Tongue (tissue), 2 donors: Measurements from ENCODE around the gene BIK. TPM values are rescaled to one million over a fixed set of nuclear protein-coding genes. Genes with fewer than 3 reads are reported as not detected.
"Not testable (repeated sequence)": the region's sequence is repeated elsewhere in the genome, so short reads cannot be mapped to it uniquely, and the experiment has no call there.

Experiments
- DNase-seq: peaks from one replicate; pipeline ENCODE4 v3.0.0-alpha.2; 2015
- total RNA-seq: library from RNA; depleted of rRNA; stranded (reverse); fragments of >200 nt; gene quantifications from one replicate; pipeline ENCODE4 v1.2.3, GENCODE V29; 2014

BIK gene
- total RNA-seq, 1 donor from 2014 or later, result 1.0 TPM

DNA sequence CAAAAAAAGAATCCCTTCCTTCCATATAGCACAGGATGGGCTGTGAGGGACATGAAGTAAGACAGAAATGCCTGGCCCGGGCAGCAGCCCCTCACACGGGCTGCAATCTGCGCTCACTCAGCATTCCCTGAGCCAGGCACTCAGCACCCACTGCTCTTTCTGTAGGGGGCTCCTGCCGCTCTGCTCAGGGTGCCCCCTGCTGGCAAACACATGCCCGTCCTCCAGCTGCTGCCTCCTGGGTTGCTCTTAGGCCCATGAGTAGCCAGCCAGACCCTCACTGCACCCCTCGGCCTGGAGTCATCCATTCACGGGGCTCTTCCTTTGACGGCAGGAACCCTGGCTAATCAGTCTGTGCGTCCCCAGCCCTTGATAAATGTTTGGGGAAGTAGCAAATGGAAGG lies 25.7 kb downstream of the BIK start:
- DNase-seq, result peak; percentile 48

DNA sequence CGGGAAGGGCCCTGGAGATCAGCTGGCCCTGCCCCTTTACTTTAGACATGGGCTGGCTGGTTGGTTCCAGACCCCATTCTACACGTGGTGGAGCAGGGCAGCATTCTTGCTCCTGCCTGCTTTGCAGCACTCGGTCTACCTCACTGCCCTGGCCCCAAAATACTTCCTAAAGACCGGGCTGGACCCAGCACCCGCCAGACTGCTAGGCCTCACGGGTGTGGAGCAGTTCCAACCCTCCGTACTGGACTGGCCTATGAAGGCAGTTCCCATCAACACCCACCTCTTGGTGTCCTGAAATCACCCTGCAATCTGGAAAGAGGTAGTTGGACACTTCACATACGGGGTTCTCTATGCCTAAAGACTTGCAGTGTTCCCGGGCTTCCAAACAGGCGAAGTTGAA lies 26.3 kb downstream of the BIK start:
- DNase-seq, result no peak

DNA sequence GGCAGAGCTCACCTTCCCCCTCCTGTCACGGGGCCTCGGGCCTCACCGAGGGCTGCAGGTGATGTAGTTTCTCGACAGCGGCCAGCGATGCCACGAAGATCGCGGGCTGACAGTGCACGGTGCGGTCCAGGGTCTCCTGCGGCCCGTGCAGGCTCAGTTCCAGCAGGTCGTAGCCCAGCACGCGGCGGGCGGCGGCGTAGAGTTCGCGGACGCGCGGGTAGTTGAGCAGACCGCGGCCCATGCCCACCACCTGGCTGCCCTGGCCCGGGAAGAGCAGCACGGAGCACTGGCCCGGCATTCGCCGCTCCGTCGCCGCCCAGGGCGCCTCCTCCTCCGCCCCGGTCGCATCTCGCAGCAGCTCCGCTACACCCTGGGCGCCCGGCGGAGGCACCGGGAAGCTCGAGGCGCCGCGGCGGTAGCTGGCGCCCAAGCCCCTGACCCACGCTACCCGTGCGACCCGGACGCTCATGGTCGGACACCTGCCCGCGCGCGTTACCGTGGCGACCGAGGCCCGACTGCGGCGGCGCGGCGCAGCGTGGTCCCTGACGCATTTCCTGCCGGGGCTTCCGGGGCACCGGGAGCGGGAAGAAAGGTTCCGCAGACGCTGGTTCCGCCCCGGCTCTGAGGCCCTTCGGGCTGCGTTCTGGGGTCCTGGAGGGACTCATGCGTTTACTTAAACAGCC lies 32.5 kb downstream of the BIK start, which contains the start of gene MCAT:
MCAT (minus strand) TSS at position 519 of the 683 bp plus-strand sequence; CDS start at position 469, 50 bp downstream.
- DNase-seq, result peak; percentile 92

DNA sequence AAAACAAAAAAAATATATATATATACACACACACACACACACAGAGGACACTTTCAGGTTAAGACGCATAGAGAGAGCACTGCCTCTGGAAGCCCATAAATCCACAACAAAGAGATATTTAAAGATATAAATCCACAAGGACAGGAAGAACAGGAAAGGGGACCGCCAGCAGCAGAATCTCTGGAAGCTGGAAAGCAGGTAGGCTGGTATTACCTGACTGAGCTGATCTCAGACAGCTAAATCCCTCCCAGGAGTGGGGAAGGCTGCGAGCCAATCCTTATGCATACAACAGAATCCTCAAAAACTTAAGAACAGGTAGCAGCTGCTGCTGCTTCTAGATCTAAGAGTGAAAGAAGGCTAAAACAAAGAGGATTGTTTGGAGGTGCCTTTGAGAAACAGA lies 34.4 kb downstream of the BIK start:
- DNase-seq, result peak; percentile 73

DNA sequence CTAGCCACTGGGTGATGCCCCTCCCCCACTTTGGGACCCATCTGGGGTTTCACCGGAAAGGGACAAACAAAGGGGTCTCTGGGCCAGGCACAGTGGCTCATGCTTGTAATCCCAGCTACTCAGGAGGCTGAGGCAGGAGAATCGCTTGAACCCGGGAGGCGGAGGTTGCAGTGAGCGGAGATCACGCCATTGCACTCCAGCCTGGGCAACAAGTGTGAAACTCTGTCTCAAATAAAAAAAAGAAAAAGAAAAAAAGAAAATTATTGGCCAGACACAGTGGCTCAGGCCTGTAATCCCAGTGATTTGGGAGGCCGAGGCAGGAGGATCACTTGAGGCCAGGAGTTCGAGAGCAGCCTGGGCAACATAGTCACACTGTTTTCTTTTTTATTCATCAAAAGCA lies 34.8 kb downstream of the BIK start:
- not testable (repeated sequence) for DNase-seq

DNA sequence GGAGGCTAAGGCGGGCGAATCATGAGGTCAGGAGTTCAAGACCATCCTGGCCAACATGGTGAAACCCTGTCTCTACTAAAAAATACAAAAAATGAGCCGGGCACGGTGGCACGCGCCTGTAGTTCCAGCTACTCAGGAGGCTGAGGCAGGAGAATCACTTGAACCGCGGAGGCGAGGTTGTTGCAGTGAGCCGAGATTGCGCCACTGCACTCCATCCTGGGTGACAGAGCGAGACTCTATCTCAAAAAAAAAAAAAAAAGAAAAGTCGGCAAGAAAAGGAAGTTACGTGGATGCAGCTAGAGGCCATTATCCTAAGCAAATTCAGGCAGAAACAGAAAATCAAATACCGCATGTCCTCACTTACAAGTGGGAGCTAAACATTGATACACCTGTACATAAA lies 35.8 kb downstream of the BIK start:
- not testable (repeated sequence) for DNase-seq

DNA sequence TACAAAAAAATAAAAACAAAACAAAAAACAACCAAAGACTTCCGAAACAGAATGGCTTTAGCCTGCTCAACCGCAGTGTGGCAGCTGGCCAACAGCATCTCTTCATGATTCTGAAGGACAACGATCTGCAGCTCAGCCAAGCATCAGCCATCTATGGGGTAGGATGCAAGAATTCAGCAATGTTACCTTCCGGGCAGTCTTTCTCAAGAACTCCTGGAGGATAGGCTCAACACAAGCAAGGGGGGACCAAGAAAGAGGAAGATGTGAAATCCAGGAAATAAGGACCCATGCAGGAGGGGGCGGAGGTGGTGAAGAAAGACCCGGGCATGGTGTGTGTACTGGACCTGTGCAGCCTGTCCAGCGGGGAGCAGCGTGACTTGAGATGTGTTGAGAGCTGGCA lies 37.3 kb downstream of the BIK start:
- no peak for DNase-seq

DNA sequence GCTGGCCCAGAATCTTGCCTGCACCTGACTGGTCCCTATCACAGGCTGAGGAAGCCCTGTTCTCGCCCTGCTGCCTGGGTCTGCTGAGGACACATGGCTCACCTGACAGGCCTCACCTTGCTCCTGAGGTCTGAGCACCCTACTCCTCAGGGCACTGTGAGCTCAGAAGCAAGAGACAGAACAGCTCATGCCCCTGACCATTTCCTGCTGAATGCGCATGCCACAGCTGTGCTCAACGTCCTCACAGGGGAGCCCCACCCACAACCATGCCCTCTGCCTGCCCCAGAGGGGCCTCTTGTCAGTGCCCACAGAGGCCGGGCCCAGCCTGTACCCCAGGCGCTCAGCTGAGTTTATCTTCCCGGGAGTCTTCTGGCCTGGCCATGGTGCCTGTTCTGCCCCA lies 38.0 kb downstream of the BIK start:
- DNase-seq, result no peak

DNA sequence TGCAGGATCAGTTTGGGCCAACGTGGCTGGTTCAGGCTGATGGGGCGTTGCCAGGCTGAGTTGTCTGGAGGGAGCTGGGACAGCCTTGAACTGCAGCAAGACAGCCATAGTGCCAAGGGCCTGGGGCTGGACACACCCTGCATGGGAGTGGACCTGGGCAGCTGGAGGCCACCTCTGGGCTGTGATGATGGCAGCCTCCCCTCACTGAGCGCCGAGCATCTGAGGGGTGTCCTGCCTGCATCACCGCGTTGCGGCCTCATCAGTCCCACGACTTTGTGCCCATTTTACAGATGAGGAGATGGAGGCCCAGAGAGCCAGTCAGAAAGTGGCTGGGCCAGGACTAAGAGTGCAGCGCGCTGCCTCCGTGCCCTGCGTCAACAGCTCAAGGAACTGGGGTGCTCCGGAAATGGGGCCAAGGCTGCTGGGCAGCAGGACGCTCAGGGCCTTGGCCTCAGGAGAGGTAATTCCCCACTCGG lies 40.2 kb downstream of the BIK start:
- DNase-seq, result no peak

DNA sequence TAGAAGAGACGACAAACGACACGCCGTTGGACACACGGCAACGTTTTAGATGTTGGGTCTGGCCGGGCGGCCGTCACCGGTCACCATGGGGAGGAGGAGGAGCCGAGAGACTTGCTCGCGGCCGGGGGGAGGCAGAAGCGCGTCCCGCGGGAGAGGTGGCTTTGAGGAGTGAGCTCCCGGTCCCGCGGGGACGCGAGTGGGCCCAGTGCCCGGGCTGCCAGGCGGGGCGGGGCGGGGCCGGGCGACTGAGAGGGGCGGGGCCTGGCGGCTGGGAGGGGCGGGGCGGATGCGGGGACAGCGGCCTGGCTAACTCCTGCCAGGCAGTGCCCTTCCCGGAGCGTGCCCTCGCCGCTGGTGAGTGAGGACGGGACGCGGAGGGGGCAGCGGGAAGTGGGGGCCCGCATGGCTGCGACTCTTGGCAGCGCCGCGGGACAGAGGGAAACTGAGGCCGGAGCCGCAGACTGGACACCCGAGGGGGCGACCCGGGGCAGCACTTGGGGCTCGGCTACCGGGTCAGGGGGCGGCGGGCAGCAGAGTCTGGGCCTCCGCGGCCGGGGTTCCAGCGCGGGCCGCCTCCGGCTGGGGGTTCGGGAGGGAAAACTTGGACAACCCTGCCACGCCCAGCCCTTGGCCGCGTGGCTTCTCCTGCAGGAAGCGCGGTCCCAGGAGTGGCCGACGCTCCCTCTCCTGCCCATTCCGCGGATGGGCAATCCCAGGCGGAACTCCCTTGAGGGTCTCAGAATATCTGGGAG lies 40.9 kb downstream of the BIK start, which contains the start of gene TSPO:
TSPO (plus strand) TSS at position 309 of the 752 bp plus-strand sequence. CDS start 7,680 bp downstream, outside the sequence.
- peak; percentile 72 for DNase-seq

DNA sequence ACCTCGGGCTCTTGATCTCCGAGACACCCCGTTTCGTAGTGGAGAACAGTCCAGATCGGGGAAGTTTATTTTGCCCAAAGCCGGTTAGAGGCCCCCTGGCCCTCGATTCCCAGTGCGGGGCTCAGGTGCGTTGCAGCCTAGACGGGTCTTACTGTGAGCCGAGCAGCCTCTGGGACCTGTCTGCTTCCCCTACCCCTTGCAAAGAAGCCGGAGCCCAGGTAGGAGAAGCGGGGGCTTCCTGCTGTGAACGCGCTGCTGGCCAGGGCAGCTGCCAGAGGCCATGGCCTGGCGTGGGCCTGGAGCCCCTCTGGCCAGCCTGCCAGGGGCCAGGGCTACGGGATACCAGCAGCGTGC lies 41.4 kb downstream of the BIK start:
- DNase-seq, result no peak

DNA sequence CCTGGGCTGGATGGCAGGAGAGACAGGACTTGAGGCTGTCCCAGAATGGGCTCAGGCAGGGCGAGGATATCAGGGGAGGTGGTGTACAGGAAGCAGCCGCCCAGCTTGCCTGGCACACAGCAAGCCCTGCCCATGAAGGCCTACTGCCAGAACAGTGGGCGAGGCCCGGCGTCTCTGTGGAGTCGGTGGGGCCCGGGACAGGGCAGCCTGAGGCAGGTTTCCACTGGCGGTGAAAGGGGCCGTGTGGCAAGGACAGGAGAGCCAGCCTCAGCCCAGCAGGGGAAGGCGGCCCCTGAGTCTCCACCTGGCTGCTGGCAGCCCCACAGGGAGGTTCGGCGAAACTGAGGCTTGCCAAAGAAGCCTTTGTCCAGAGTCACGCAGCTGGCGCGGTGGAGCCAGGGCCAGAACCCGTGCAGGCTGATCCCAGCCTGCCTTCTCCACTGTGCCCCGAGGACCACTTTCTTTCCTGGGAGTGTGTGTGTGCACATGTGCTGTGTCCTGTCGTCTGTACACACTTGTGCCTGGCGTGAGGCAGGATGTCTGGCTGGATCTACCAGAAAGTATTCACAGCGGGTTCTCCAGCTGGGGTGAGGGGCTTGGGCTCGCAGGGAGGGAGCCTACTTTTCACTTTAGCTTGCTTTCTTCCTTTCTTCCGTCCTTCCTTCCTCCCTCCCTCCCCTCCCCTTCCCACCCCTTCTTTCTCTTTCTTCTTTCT lies 42.0 kb downstream of the BIK start:
- peak; percentile 90 for DNase-seq

DNA sequence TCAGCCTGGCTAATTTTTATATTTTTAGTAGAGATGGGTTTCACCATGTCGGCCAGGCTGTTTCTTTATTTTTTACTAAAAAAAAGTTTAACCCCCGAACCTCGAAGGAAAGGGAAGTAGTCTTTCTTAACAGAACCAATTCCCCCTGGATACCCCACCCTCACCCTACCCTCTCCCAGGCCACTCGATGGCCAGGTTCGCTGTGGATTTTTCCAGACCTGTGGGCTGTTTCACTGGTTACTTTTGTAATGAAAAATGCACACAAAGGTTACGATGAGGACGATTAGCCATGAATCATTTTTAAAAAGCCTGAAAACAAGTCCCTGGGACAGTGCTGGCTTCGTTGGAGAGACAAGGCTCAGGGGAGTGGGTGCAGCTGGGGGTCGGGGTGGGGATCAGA lies 43.3 kb downstream of the BIK start:
- DNase-seq, result no peak

DNA sequence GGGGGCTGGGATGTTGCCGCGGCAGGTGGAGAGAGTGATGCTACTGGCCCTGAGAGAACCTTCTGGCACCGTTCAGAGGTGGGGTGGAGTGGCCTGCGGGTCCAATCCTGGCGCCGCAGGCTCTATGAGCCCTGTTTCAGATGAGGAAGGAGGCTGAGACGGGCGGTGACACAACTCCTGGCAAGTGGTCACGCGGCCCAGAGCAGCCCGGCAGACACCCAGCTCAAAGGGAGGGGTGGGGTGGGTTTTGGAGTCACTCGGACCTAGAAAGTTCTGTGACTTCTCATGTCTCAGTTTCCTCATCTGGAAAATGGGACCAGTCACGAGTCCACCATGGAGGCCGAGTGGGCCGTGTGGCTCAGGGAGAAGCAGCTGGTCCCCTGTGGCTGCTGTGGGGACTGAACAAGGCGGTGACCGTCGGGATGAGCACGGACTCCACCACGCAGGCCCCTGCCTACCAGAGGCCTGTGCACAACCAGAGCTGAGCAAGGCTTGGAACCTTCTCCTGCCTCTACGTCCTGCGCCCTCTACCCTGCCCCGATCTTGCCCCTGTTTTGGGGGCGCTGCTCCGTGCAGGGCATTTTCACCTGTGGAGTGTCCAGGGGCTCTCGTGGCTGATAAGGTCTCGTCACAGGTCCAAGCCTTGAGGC lies 44.5 kb downstream of the BIK start:
- no peak for DNase-seq

DNA sequence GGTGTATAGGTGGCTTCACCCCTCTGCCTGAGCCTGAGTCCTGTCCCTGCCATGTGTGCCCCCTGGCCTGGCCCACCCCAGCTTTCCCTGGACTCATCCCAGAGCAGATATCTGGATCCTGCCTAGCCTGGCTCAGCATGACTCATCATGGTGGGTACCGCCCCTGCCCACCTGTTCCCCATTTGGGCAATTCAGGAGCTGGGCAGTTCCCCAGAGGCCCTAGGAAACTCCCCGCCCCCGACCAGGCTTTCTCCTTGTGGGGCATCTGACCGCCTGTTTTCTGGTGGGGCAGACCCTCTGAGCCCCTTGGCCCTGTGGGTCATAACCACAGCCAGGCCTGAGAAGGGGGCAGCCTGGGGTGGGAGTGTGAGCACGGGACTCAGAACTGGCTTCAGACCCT lies 45.2 kb downstream of the BIK start:
- DNase-seq, result peak; percentile 46

DNA sequence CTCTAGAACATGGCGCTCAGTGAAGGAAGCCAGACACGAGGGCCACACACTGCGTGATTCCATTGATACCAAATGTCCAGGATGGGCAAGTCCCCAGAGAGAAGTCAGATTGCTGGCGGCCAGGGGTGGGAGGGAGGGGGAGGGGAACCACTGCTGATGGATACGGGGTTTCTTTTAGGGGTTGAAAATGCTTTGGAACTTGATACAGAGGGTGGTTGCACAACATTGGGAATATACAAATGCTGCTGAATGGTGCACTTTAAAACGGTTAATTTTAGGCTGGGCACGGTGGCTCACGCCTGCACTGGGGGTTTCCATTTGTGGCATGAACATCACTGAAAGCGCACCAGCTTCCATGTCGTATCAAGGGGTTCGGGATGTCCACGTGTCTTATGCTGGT lies 45.9 kb downstream of the BIK start:
- DNase-seq, result no peak

DNA sequence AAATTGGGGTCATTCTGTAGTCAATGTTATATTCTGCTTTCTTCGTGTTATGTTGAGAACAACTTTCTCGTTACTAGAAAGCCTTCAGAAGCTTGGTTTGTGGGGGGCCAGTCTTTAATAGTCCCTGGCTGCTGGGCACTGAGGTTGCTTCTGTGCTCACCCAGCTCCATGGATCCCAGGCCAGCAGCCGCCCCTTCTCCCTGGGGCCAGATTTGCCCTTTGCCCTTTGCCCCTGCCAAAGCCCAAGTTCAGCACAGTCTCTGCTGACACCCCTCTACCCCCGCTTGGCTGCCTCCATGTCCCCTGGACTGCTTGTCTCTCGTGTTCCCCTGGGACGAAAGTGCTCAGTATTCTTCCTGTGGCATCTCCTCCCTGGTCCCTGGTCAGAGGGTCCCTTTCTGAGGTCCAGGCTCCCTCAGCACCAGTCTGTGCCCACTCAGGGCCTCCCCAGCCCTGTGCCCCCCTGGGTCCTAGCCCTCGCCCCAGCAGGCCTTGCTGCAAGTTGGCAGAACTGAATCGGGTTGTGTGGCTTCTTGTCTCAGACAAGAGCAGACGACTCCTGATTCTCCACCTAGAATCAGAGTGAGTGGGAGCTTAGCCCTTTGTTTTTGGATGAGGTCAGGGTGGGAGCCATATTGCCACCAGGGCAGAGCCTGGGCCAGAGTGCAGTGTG lies 47.5 kb downstream of the BIK start:
- no peak for DNase-seq

DNA sequence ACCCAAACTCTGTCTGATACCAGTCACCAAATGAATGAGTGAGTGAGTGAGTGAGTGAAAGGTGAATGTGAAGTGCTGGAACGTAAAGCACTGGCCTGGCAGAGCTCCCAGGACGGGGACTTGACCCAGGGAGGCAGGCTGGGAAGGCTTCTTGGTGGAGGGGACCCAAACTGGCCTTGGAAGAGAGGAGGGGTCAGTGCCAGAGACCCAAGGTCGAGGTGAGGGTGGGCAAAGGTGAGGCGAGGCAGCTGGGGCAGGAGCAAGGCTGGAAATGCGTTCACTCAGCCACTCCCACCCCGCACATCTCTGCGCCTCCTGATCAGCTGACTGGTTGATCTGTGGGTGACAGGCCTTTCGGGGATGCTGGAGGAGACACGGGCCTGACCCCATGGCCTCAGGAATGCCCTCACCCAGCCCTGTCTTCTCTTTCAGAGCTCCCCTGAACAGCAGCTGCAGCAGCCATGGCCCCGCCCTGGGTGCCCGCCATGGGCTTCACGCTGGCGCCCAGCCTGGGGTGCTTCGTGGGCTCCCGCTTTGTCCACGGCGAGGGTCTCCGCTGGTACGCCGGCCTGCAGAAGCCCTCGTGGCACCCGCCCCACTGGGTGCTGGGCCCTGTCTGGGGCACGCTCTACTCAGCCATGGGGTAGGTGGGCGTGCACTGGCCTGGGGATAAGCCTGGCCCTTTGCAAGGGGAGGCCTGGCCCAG lies 48.4 kb downstream of the BIK start:
- no peak for DNase-seq

DNA sequence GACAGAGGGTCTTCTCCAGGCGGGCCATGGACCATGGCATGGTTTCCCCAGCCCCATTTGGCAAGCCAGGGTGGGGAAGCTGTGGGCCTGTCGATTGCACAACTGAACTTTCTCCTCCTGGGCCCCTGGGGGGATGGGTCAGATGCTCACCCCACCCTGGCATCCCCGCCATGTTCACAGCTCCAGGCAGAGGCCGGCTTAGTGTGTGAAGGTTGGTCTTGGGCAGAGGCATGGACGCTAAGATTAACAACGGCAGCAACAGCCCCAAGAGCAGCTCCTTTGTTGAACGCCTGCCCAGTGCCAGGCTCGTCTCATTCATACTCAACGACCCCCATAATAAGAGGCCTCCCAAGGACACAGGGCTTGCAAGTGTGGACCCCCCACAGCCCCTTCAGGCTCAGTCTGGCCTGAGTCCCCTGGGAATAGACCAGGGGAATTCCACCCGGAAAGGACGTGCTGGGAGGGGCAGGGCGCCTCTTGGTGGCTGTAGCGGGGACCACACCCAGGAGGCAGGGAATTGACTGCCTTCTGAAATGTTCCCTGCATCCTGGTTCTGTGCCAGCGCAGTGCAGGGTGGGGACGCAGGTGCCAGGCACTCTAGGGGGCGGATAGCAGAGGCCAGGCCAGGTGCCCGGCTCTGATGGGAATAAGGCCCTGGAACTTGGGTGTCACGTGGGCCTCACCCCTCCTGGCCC lies 49.1 kb downstream of the BIK start:
- no peak for DNase-seq

DNA sequence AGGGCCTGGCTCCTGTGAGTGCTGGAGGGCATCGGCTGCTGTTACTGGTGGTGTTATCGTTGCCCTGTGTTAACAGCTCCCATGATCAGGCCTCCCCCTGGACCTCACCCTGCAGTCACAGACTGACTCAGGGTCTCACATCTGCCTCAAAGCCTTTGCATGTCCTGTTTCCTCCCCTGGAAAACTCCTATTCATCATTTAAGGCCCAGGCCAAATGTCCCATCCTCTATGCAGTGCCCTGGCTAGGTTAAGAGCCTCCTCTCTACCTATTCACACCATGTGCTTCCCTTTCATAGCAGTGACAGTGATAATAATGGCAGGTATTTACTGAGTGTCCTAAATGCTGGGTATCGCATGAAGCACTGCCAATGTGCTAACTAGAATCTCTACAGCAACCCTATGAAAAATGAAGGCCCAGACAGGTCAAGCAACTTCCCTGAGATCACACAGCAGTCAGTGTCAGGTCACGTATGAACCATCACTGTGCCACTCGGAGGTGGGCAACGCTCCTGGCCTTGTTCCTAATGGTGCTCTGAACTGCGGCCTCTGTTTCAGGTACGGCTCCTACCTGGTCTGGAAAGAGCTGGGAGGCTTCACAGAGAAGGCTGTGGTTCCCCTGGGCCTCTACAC lies 50.1 kb downstream of the BIK start:
- DNase-seq, result no peak
